HEK293 (cell line): Measurements from ENCODE around the gene C1QTNF1.

ENCODE experiments used
- GLIS1 ChIP-seq: fragments of 450-650 bp; formaldehyde crosslinking; IDR thresholded peaks from 2 replicates; pipeline ENCODE4 v1.5.1; 2016; ENCODE audit warnings: missing biosample characterization, missing genetic modification characterization
- IKZF3 ChIP-seq: fragments of 450-650 bp; IDR thresholded peaks from 2 replicates; pipeline ENCODE4 v1.5.0; 2018; ENCODE audit warnings: missing biosample characterization, mild to moderate bottlenecking, missing genetic modification characterization, moderate library complexity
- KLF9 ChIP-seq: fragments of 450-650 bp; formaldehyde crosslinking; IDR thresholded peaks from 2 replicates; pipeline ENCODE4 v1.5.1; 2016; ENCODE audit warnings: missing biosample characterization, missing genetic modification characterization, low read depth
- PRDM10 ChIP-seq: fragments of 450-650 bp; formaldehyde crosslinking; IDR thresholded peaks from 2 replicates; pipeline ENCODE4 v1.5.1; 2016; ENCODE audit warnings: missing biosample characterization, missing genetic modification characterization
- PRDM6 ChIP-seq: fragments of 450-650 bp; formaldehyde crosslinking; IDR thresholded peaks from 2 replicates; pipeline ENCODE4 v1.5.1; 2017; ENCODE audit warnings: missing biosample characterization, missing genetic modification characterization
- WT1 ChIP-seq: fragments of 450-650 bp; formaldehyde crosslinking; IDR thresholded peaks from 2 replicates; pipeline ENCODE4 v1.5.1; 2016; ENCODE audit warnings: missing biosample characterization, missing genetic modification characterization
- YY2 ChIP-seq: fragments of 450-650 bp; formaldehyde crosslinking; IDR thresholded peaks from 2 replicates; pipeline ENCODE4 v1.5.1; 2016; ENCODE audit warnings: missing biosample characterization, missing genetic modification characterization
- ZBTB11 ChIP-seq: fragments of 450-650 bp; formaldehyde crosslinking; conservative IDR thresholded peaks from 2 replicates; pipeline ENCODE4 v1.5.1; 2016; ENCODE audit warnings: low read depth, missing biosample characterization, missing genetic modification characterization
- ZBTB49 ChIP-seq: fragments of 450-650 bp; formaldehyde crosslinking; IDR thresholded peaks from 2 replicates; pipeline ENCODE4 v1.5.1; 2016; ENCODE audit warnings: missing biosample characterization, missing genetic modification characterization, low read depth
- ZBTB8A ChIP-seq: fragments of 450-650 bp; formaldehyde crosslinking; IDR thresholded peaks from 2 replicates; pipeline ENCODE4 v1.5.1; 2016; ENCODE audit warnings: missing biosample characterization, missing genetic modification characterization
- ZFP69B ChIP-seq: fragments of 450-650 bp; formaldehyde crosslinking; IDR thresholded peaks from 2 replicates; pipeline ENCODE4 v1.5.1; 2016; ENCODE audit warnings: missing biosample characterization, missing genetic modification characterization
- ZNF10 ChIP-seq: fragments of 450-650 bp; formaldehyde crosslinking; IDR thresholded peaks from 2 replicates; pipeline ENCODE4 v1.5.1; 2017; ENCODE audit warnings: missing biosample characterization, missing genetic modification characterization
- ZNF114 ChIP-seq: fragments of 450-650 bp; formaldehyde crosslinking; IDR thresholded peaks from 2 replicates; pipeline ENCODE4 v1.5.0; 2017; ENCODE audit warnings: missing biosample characterization, missing genetic modification characterization
- ZNF169 ChIP-seq: fragments of 450-650 bp; formaldehyde crosslinking; IDR thresholded peaks from 2 replicates; pipeline ENCODE4 v1.5.1; 2016; ENCODE audit warnings: missing biosample characterization, missing genetic modification characterization
- ZNF211 ChIP-seq: fragments of 450-650 bp; formaldehyde crosslinking; IDR thresholded peaks from 2 replicates; pipeline ENCODE4 v1.5.1; 2016; ENCODE audit warnings: low read depth, missing biosample characterization, missing genetic modification characterization
- ZNF24 ChIP-seq: fragments of 450-650 bp; formaldehyde crosslinking; IDR thresholded peaks from 2 replicates; pipeline ENCODE4 v1.5.1; 2016; ENCODE audit warnings: missing biosample characterization, missing genetic modification characterization
- ZNF266 ChIP-seq: fragments of 450-650 bp; formaldehyde crosslinking; IDR thresholded peaks from 2 replicates; pipeline ENCODE4 v1.5.1; 2016; ENCODE audit warnings: missing biosample characterization, missing genetic modification characterization, low read depth
- ZNF302 ChIP-seq: fragments of 450-650 bp; formaldehyde crosslinking; IDR thresholded peaks from 2 replicates; pipeline ENCODE4 v1.5.1; 2016; ENCODE audit warnings: missing biosample characterization, missing genetic modification characterization, low read depth
- ZNF350 ChIP-seq: fragments of 450-650 bp; formaldehyde crosslinking; IDR thresholded peaks from 2 replicates; pipeline ENCODE4 v1.5.0; 2017; ENCODE audit warnings: missing biosample characterization, mild to moderate bottlenecking, missing genetic modification characterization
- ZNF416 ChIP-seq: fragments of 450-650 bp; formaldehyde crosslinking; IDR thresholded peaks from 2 replicates; pipeline ENCODE4 v1.5.1; 2016; ENCODE audit warnings: missing biosample characterization, missing genetic modification characterization
- ZNF433 ChIP-seq: fragments of 450-650 bp; formaldehyde crosslinking; IDR thresholded peaks from 2 replicates; pipeline ENCODE4 v1.5.1; 2016; ENCODE audit warnings: missing biosample characterization, missing genetic modification characterization, low read depth
- ZNF513 ChIP-seq: fragments of 450-650 bp; IDR thresholded peaks from 2 replicates; pipeline ENCODE4 v1.5.1; 2018; ENCODE audit warnings: missing biosample characterization, missing genetic modification characterization
- ZNF521 ChIP-seq: fragments of 450-650 bp; formaldehyde crosslinking; IDR thresholded peaks from 2 replicates; pipeline ENCODE4 v1.5.1; 2017; ENCODE audit warnings: missing biosample characterization, mild to moderate bottlenecking, missing genetic modification characterization
- ZNF830 ChIP-seq: fragments of 450-650 bp; IDR thresholded peaks from 2 replicates; pipeline ENCODE4 v1.5.0; 2018; ENCODE audit warnings: missing biosample characterization, missing genetic modification characterization, low read depth, mild to moderate bottlenecking, moderate library complexity
- ZSCAN30 ChIP-seq: fragments of 450-650 bp; IDR thresholded peaks from 2 replicates; pipeline ENCODE4 v1.5.1; 2018; ENCODE audit warnings: missing biosample characterization, mild to moderate bottlenecking, missing genetic modification characterization, moderate library complexity

Gene C1QTNF1

GRCh38 chr17:79023886-79024771 is at the start of gene C1QTNF1 (continued):
- TF ChIP-seq ZFP69B (tag by site-specific recombination) (no peak), PRDM6 (tag by site-specific recombination) (no peak), ZNF266 (tag by site-specific recombination) (no peak), IKZF3 (tag by site-specific recombination) (peak; percentile 85), ZNF211 (tag by site-specific recombination) (no peak), ZNF114 (tag by site-specific recombination) (no peak), YY2 (tag by site-specific recombination) (no peak), ZNF830 (no peak), WT1 (tag by site-specific recombination) (peak; percentile 72), ZNF10 (tag by site-specific recombination) (0 out of 2 replicates have a peak, but pooled peaks have one; percentile 21), ZNF513 (tag by site-specific recombination) (no peak), ZNF350 (tag by site-specific recombination) (no peak), ZNF521 (no peak), ZNF24 (tag by site-specific recombination) (no peak), PRDM10 (tag by site-specific recombination) (peak; percentile 35), ZNF433 (tag by site-specific recombination) (no peak), ZNF416 (tag by site-specific recombination) (no peak), KLF9 (peak; percentile 60), ZBTB8A (tag by site-specific recombination) (peak; percentile 40), GLIS1 (tag by site-specific recombination) (peak; percentile 78), ZNF302 (tag by site-specific recombination) (no peak), ZBTB11 (tag by site-specific recombination) (peak; percentile 43), ZNF169 (tag by site-specific recombination) (no peak), ZBTB49 (tag by site-specific recombination) (no peak), ZSCAN30 (peak; percentile 88)
